K562 (cell line): Measurements from ENCODE around the gene HYAL3. TPM values are rescaled to one million over a fixed set of nuclear protein-coding genes. Genes with fewer than 3 reads are reported as not detected.

Experiments used
- BRF1 ChIP-seq: IDR thresholded peaks from 3 replicates; pipeline ENCODE4 v1.6.1; 2011; ENCODE audit warnings: borderline replicate concordance, mild to moderate bottlenecking; ENCODE audit not compliant: insufficient read length; ENCODE audit errors: extremely low read depth
- HEY1 ChIP-seq: fragments of 250-450 bp; sonication (Bioruptor Pico); IDR thresholded peaks from 2 replicates; pipeline ENCODE4 v1.5.0; 2020; ENCODE audit warnings: mild to moderate bottlenecking, moderate library complexity, borderline replicate concordance
- NFIC ChIP-seq: fragments of 450-650 bp; IDR thresholded peaks from 2 replicates; pipeline ENCODE4 v1.6.1; 2017; ENCODE audit warnings: mild to moderate bottlenecking, inconsistent platforms
- RBFOX2 ChIP-seq: fragments of 200-400 bp; formaldehyde crosslinking; IDR thresholded peaks from 2 replicates; pipeline ENCODE4 v1.6.1; 2017; ENCODE audit warnings: low read depth, mild to moderate bottlenecking, low read length, moderate library complexity
- SMC3 ChIP-seq: conservative IDR thresholded peaks from 2 replicates; pipeline ENCODE4 v1.6.1; 2011; ENCODE audit warnings: low read depth, low read length, improper control_type of control experiment; ENCODE audit not compliant: insufficient read depth
- SRSF1 ChIP-seq: fragments of 200-400 bp; formaldehyde crosslinking; IDR thresholded peaks from 2 replicates; pipeline ENCODE4 v1.6.1; 2017; ENCODE audit warnings: mild to moderate bottlenecking, low read depth, low read length, moderate library complexity
- ZBTB17 ChIP-seq: fragments of 450-650 bp; formaldehyde crosslinking; IDR thresholded peaks from 2 replicates; pipeline ENCODE4 v1.4.0; 2020; ENCODE audit warnings: mild to moderate bottlenecking
- ZC3H11A ChIP-seq: IDR thresholded peaks from 2 replicates; pipeline ENCODE4 v1.6.1; 2012; ENCODE audit warnings: low read depth, low read length, improper control_type of control experiment
- ZNF75A ChIP-seq: fragments of 450-650 bp; formaldehyde crosslinking; IDR thresholded peaks from 2 replicates; pipeline ENCODE4 v1.4.0; 2020; ENCODE audit warnings: mild to moderate bottlenecking
- polyA plus RNA-seq, 8 experiments: library from polyadenylated mRNA; depleted of rRNA in 4 of 8; stranded (reverse) in 5 of 8; unstranded in 3 of 8; fragments of >200 nt; fragmentation: Nextera tagmentation in 2 of 8; fragmentation: Illumina TruSeq in 1 of 8; extraction: Ambion mirVana in 2 of 8; extraction: Trizol in 1 of 8; gene quantifications; 2 replicates each; pipeline versions ENCODE4 v1.2.1 to v1.2.3, GENCODE V29; 2011 to 2014; ENCODE audit warnings: inconsistent platforms in 1 of 8, missing spikeins in 1 of 8
- total RNA-seq, 7 experiments: library from RNA; depleted of rRNA in 6 of 7; stranded (reverse); fragments of >200 nt in 6 of 7; fragmentation: Illumina TruSeq in 2 of 7; extraction: Trizol in 2 of 7; gene quantifications; 2 replicates each; pipeline versions ENCODE4 v1.2.1 to v1.2.3, GENCODE V29; 2011 to 2021; ENCODE audit warnings: low replicate concordance in 1 of 7
- TF ChIP-seq, protein P1 (sequence below): fragments of 450-650 bp; formaldehyde crosslinking; IDR thresholded peaks from 2 replicates; pipeline ENCODE4 v1.4.0; 2020; ENCODE audit warnings: mild to moderate bottlenecking, moderate library complexity
- TF ChIP-seq, protein P2 (sequence below): fragments of 250-450 bp; sonication (Bioruptor Pico); IDR thresholded peaks from 2 replicates; pipeline ENCODE4 v1.5.0; 2021
- TF ChIP-seq, protein P3 (sequence below): conservative IDR thresholded peaks from 2 replicates; pipeline ENCODE4 v1.6.1; 2011; ENCODE audit warnings: low read depth, mild to moderate bottlenecking, low read length; ENCODE audit not compliant: control insufficient read depth

The HYAL3 gene
- total and polyA plus RNA-seq, 9 of the 15 experiments (the other 6 are each of a cell fraction or from before 2014, with no cell fraction given), result 0.38 to 9.1 (median 6.8) TPM

DNA sequence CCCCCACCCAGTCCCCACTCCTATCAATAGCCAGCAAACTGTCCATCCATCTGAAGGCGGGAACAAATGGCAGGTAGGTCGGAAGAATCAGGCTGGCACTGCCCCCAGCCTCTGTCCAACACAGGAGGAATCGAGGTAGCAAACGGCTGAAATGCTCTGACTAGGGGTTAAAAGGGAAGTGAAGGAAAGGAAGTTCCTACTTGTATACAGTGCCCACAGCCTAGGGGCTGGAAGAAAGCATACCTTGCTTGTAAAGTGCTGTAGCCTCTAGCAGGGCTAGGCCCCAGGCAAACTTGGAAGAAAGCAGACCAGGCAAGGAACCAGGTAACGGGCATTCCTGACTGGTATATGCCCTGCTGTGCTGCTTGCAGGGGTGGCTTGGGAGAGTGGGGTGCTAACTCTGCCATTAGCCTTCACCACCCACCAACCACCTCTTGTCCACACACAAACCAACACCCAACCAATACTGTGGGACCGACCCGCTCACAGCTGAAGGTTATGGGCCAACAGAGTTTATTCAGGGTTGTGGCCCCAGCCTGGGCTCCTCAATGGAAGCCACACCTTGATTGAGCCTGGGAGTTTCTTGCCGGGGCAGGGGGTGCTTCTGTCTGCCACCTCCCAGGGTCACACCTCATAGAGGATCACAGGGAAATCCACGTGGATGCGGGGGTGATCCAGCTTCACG lies 26.4 kb upstream of the HYAL3 start (continued):
- TF ChIP-seq ZNF75A (CRISPR knock-in tag), result no peak
- TF ChIP-seq, protein P1, sequence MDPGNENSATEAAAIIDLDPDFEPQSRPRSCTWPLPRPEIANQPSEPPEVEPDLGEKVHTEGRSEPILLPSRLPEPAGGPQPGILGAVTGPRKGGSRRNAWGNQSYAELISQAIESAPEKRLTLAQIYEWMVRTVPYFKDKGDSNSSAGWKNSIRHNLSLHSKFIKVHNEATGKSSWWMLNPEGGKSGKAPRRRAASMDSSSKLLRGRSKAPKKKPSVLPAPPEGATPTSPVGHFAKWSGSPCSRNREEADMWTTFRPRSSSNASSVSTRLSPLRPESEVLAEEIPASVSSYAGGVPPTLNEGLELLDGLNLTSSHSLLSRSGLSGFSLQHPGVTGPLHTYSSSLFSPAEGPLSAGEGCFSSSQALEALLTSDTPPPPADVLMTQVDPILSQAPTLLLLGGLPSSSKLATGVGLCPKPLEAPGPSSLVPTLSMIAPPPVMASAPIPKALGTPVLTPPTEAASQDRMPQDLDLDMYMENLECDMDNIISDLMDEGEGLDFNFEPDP (CRISPR knock-in tag), result no peak
- TF ChIP-seq ZBTB17, result no peak
- TF ChIP-seq SRSF1, result no peak
- TF ChIP-seq, protein P2, sequence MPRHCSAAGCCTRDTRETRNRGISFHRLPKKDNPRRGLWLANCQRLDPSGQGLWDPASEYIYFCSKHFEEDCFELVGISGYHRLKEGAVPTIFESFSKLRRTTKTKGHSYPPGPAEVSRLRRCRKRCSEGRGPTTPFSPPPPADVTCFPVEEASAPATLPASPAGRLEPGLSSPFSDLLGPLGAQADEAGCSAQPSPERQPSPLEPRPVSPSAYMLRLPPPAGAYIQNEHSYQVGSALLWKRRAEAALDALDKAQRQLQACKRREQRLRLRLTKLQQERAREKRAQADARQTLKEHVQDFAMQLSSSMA (CRISPR knock-in tag), result no peak
- TF ChIP-seq BRF1, result no peak
- TF ChIP-seq HEY1, result no peak
- no peak for TF ChIP-seq RBFOX2
- no peak for TF ChIP-seq ZC3H11A
- TF ChIP-seq, protein P3, sequence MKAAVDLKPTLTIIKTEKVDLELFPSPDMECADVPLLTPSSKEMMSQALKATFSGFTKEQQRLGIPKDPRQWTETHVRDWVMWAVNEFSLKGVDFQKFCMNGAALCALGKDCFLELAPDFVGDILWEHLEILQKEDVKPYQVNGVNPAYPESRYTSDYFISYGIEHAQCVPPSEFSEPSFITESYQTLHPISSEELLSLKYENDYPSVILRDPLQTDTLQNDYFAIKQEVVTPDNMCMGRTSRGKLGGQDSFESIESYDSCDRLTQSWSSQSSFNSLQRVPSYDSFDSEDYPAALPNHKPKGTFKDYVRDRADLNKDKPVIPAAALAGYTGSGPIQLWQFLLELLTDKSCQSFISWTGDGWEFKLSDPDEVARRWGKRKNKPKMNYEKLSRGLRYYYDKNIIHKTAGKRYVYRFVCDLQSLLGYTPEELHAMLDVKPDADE, result no peak
- TF ChIP-seq NFIC, result no peak
- no peak for TF ChIP-seq SMC3
